Dermis blood vessel endothelial cell (primary cell): Measurements from ENCODE around the gene KRTAP13-1. TPM values are rescaled to one million over a fixed set of nuclear protein-coding genes. Genes with fewer than 3 reads are reported as not detected.
A peak's percentile ranks its signal among the peaks of the same experiment; 100 is the strongest.

ENCODE experiments used
- DNase-seq: peaks from one replicate; pipeline ENCODE4 v3.0.0; 2010
- total RNA-seq: library from RNA; depleted of rRNA; stranded (reverse); fragments of >200 nt; gene quantifications from 2 replicates; pipeline ENCODE4 v1.2.3, GENCODE V29; 2014

Gene KRTAP13-1
- not detected in 2 replicates for total RNA-seq

GRCh38 chr21:30395731-30396130, at the start of gene KRTAP13-1:
Gene KRTAP13-1, plus strand, starts transcription at chr21:30396031. Its CDS starts 56 bp downstream, at chr21:30396087.
- no peak for DNase-seq

GRCh38 chr21:30348506-30348905, 47.3 kb upstream of the KRTAP13-1 start, which contains the start of gene KRTAP23-1:
Gene KRTAP23-1, minus strand, starts transcription at chr21:30348606. Its CDS starts 0 bp downstream, at chr21:30348606.
- no peak for DNase-seq

DNA sequence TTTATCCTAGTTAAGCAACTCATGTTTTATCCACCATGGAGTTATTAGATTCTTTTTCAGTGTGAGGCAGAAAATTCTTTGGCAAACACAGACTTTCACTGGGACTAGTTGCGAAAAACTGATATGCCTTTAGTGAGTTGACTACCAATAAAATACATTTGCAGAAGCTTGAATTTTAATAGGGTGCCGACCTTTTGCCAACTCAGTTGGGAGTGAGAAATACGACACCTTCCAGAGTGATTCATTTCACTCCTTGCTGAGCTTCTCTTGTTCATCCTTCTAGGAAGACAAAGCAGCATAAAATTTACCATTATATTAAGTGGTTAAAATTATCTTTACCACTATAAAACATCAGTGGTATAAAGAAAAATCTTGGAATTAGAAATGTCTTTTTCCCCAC, 46.3 kb upstream of the KRTAP13-1 start:
- DNase-seq: no peak

DNA sequence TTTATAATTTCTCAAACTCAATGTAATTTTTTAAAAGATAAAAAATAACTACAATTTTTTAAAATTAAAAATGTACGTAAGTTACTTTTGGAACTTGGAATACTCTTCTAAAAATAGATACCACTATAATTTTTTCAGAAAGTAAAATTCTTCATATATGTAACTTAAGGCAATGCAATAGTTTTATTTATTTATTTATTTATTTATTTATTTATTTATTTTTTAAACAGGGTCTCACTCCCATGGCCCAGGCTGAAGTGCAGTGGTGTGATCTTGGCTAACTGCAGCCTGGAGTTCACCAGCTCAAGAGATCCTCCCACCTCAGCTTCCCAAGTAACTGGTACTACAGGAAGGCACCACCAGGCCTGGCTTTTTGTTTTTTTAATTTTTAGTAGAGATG, 44.3 kb upstream of the KRTAP13-1 start:
- no peak for DNase-seq

- no peak for DNase-seq
Observed at GRCh38 chr21:30354308-30355005, 41.4 kb upstream of the KRTAP13-1 start.

DNA sequence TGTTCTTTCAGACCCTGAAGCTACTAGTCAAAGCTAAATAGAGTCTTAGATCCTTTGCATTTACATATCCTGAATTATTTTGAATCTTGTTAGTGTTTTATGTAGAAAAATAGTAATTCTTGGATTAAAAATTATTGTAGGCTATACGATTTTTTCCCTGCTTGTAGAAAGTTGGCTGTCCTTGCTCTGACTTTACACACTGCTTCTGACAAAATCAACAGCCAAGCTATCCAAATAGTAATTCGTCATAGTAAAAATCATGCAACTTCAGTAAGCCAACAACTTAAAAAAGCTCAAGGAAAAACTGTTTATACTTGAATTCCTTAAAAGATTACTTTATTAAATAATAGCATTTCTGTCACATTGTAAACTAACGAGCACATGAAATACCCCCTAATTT, 39.9 kb upstream of the KRTAP13-1 start:
- no peak for DNase-seq

GRCh38 chr21:30372139-30372770, 23.6 kb upstream of the KRTAP13-1 start, which contains the start of gene KRTAP13-2:
Gene KRTAP13-2, minus strand, starts transcription at chr21:30372271. Its CDS starts 58 bp downstream, at chr21:30372213.
- no peak for DNase-seq

- no peak for DNase-seq
Observed at GRCh38 chr21:30382201-30382600, 13.6 kb upstream of the KRTAP13-1 start.

DNA sequence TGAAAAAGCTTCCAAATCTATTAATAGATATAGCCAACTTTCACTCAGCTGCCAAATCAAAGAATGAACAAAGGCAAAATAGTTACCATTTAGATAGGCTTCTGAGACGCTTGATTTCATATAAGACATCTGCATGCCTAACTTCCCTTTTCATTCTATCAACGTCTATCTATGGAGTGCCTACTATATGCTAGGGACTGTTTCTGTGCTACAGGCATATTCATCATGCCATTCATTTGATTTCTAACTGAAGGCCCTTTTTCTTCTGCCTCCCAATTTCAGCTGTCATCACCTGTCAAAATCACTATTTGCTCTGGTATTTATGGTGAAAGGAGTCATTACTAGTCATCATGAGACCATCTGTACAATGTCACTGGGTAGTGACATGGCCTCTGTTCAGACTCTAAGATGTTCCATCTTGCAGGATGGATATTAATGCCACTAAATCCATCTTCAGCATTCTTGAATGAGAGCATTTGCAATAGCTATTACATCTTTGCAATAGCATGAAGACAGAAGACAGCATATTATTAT, 4.3 kb upstream of the KRTAP13-1 start:
- no peak for DNase-seq

DNA sequence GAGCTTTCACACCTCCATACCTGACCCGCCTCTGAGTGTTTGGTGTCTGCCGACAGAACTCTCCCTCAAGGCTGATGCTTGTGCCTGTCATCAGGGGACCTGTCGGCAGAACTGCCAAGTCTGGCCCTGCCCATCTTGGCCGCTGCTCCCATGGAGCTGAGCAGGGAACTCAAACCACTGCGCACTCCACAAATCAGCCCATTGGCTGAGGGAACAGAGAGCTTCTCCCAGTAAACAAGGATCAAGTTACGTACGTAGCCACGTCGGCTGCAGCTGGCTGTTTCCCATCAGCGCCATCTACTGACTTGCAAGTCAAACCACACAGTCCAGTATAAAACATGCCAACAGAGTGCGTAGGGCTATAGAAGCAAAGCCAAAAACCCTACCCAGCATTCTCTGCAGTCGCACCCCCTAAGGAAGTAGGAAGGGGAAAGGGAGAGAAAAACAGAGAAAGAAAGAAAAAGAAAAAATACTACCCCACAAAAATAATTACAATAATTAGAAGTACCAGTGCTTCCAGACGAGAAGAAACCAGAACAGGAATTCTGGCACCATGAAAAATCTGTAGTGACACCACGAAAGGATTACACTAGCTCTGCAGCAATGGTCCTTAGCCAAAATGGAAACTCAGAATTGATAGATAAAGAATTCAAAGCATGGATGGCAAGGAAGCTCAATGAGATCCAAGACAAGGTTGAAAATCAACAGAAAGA, 13.1 kb downstream of the KRTAP13-1 start:
- peak; percentile 1 for DNase-seq

DNA sequence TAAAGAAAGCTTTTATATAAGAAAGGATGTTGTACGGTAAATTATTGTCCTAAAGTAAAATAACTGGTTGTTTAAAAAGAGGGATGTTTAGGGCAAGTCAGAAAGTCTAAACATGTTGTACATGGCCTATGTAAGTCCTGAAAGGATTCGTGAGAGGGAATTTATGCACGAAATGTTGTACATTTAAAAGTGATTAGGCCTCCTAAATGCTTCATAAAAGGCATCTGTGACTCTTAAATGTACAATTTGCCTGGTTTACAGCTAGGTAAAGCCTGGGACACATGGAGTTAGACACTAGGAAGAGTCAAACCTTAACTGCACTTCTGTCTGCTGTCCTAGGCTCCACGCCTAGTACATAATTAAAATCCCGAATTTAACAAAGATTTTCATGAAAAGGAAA, 20.2 kb downstream of the KRTAP13-1 start:
- DNase-seq: no peak

DNA sequence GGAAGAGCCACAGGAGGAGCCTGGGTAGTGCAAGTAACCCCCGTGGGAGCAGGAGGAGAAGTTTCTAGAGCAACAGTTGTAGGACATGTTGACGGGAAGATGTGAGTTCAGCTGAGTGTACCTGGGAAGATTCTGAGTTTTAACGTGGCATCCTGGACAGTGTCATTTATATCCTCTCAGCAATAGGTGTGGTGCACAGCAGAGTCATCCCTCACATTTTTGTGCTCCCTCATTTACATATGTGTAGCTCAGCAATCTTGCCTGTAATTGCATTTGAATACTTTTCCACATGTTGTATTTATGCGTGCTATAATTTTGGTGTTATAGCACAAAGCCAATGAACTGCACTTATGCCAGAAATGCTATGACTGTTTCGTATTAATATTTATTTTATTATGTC, 30.0 kb downstream of the KRTAP13-1 start, which contains the start of gene KRTAP13-3:
Gene KRTAP13-3, minus strand, starts transcription at position 101 of the 400 bp plus-strand sequence. Its CDS starts 14 bp downstream, at position 87.
- no peak for DNase-seq

DNA sequence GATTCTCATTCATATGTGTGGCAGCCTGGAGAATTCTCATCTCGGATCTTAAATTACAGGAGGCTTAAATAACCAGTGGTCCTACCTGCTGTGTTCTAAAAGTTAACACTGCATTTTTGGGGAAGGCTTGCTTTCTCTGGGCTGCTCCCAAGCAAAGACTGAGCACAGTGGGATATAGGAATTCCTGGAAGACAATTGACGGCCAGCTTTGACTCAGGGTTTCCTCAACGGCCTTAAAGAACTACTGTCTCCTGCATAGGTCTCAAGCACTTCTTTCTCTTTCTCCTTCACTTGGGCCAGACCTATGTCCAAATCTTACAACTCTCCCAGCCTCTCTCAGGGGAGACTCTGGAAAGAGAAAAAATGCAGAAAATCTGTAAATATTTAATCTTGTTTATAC, 30.9 kb downstream of the KRTAP13-1 start:
- DNase-seq: no peak

DNA sequence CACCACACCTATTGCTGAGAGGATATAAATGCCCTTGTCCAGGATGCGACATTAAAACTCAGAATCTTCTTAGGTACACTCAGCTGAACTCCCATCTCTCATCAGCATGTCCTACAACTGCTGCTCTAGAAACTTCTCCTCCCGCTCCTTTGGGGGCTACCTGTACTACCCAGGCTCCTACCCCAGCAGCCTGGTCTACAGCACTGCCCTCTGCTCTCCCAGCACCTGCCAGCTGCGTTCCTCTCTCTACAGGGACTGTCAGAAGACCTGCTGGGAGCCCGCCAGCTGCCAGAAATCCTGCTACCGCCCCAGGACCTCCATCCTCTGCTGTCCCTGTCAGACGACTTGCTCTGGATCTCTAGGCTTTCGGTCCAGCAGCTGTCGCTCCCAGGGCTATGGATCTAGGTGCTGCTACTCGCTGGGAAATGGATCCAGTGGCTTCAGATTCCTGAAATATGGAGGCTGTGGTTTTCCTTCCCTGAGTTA, 34.4 kb downstream of the KRTAP13-1 start, which contains the start of gene KRTAP13-4:
Gene KRTAP13-4, plus strand, starts transcription at position 51 of the 486 bp plus-strand sequence. Its CDS starts 56 bp downstream, at position 107.
- no peak for DNase-seq

DNA sequence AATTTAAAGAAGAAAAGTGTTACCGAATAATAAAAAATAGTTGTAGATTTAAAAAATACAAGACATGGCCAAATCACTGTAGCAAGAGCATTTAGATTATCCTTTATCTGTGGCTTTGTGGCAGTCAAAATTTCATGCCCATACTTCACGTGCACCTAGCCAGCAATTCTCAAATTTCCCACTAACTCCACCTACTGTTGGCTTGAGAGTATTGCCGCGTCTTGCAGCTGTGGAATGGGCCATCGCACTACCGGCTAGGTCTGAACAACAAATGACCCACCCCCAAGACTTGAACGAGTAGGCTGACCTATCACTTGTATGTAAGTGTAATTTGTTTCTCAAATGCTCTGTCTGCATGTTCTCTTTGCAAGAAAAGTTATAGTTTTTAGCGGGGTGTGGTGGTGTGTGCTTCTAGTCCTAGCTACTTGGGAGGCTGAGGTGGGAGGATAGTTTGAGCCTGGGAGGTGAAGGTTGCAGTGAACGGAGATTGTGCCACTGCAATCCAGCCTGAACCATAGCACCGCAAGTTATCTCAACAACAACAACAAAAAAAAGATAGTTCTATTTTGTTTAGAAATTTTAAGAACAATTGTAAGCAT, 38.3 kb downstream of the KRTAP13-1 start:
- DNase-seq: peak; percentile 9

DNA sequence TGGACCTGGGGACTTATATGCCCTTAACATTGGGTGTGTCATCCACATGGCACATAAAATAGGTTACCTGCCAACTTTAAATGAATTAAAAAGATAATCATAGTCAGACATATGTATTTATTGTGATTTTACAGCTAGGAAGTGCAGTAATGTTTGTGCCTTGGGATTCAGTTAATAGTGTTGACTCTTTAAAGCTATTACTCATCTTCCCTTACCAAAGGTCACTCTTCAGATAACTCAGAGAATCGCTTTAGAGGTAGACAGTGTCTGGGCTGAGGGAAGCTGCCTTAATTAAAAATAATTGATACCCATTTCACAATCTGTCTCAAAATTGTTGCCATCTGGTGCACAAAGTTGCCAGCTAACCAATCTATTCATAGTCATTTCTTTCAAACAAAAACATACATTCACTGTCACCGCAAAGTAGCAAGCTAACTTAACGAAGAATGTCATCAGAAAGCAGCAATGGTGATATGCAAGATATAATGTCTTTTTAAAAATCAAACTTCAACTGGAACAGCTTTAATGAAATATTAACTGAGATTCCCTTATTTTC, 41.3 kb downstream of the KRTAP13-1 start:
- no peak for DNase-seq

GRCh38 chr21:30439975-30440374, 44.1 kb downstream of the KRTAP13-1 start, which contains the start of gene KRTAP15-1:
Gene KRTAP15-1, plus strand, starts transcription at chr21:30440275. Its CDS starts 53 bp downstream, at chr21:30440328.
- no peak for DNase-seq

DNA sequence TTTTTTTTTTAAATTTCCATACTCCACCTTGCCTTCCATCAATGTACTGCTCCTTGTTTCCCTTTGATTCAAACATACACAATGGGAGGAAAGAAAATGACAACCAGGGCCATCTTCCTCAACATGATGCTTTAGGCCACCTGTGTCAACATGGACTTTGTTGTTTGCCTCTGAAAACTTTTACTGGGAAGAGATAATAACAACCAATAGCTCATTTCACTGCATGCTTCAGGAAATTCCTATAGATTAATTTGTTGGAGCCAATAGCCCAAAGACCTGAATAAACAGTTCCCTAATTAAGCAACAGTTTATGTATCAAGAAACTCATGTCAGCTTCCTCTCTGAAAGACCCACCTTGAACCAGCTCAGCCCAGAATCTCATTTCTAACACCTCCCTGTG, 47.4 kb downstream of the KRTAP13-1 start:
- no peak for DNase-seq

- DNase-seq: no peak
Observed at GRCh38 chr21:30444204-30444603, 48.4 kb downstream of the KRTAP13-1 start.
